K562 (cell line): Measurements from ENCODE around the gene OARD1. TPM values are rescaled to one million over a fixed set of nuclear protein-coding genes. Genes with fewer than 3 reads are reported as not detected.

Experiments used
- ATAC-seq: fragments of 200-7000 bp; cut with Tn5 transposase; 3 replicates; pipeline ENCODE4 v1.9.1; 2020; ENCODE audit warnings: moderate library complexity
- BruUV-seq: library from RNA; stranded (reverse); fragments of 400-500 nt; replicated peaks from 2 replicates; lab custom pipeline; 2021; lab: Mats Ljungman, UMichigan
- CTCF ChIA-PET: fragments of 300-600 bp; formaldehyde crosslinking; extraction: SDS; loops from one replicate; lab custom pipeline; 2021; ENCODE audit warnings: low intra/inter-chr PET ratio; lab: Yijun Ruan, JAX
- POLR2A ChIA-PET: fragments of 300-600, 350-650 bp; sonication (Branson Sonifier 250); formaldehyde crosslinking; extraction: SDS; loops from one replicate; lab custom pipeline; 2021; ENCODE audit warnings: antibody characterized with exemption, inconsistent platforms; lab: Yijun Ruan, JAX
- DNase-seq, 4 experiments: peaks; one replicate each; pipeline versions ENCODE4 v3.0.0 to v3.0.0-alpha.2; 2011 to 2018; ENCODE audit warnings: low spot score in 3 of 4, mixed read lengths in 3 of 4; ENCODE audit errors: extremely low read depth in 1 of 4
- FAIRE-seq: peaks from 2 replicates; lab custom pipeline; 2011; peaks lifted over from hg19 to GRCh38; lab: Jason Lieb, UNC
- H2AFZ ChIP-seq: 2 replicates; pipeline ENCODE4 v1.6.0; 2011; ENCODE audit warnings: low read depth, low read length, control low read depth, inconsistent platforms
- H3K27ac ChIP-seq: fragments of 200-600 bp; 3 replicates; pipeline ENCODE4 v1.8.0; 2011; ENCODE audit warnings: low read depth, mild to moderate bottlenecking, control low read depth, inconsistent platforms, low read length, moderate library complexity, mixed read lengths; ENCODE audit errors: extremely low read depth
- H3K27me3 ChIP-seq, 2 experiments: fragments of 300-600 bp in 1 of 2; 2 replicates in 1 of 2; 3 replicates in 1 of 2; pipeline versions ENCODE4 v1.6.0 to v1.8.0; 2011; ENCODE audit warnings: inconsistent platforms in 2 of 2, low read length in 2 of 2, mild to moderate bottlenecking in 1 of 2, mixed read lengths in 1 of 2, moderate library complexity in 1 of 2; ENCODE audit not compliant: control insufficient read depth in 2 of 2, insufficient read depth in 2 of 2
- H3K36me3 ChIP-seq: fragments of 300-600 bp; 3 replicates; pipeline ENCODE4 v1.8.0; 2011; ENCODE audit warnings: mild to moderate bottlenecking, low read length, inconsistent platforms; ENCODE audit not compliant: control insufficient read depth, insufficient read depth
- H3K4me1 ChIP-seq, 2 experiments: fragments of 200-600 bp in 1 of 2; replicated peaks in 1 of 2; 2 replicates in 1 of 2; 3 replicates in 1 of 2; pipeline versions ENCODE4 v1.5.1 to v1.8.0; 2011; ENCODE audit warnings: inconsistent platforms in 2 of 2, low read length in 2 of 2, mild to moderate bottlenecking in 1 of 2, mixed read lengths in 1 of 2, moderate library complexity in 1 of 2; ENCODE audit not compliant: control insufficient read depth in 2 of 2, insufficient read depth in 2 of 2
- H3K4me2 ChIP-seq: 2 replicates; pipeline ENCODE4 v1.6.1; 2011; ENCODE audit warnings: low read length, control low read depth, inconsistent platforms, mixed read lengths; ENCODE audit not compliant: insufficient read depth
- H3K4me3 ChIP-seq: fragments of 200-600 bp; sonication (generic), shearing (Covaris generic); 2 replicates; pipeline ENCODE4 v1.5.1; 2016; ENCODE audit warnings: control low read depth, inconsistent platforms
- H3K79me2 ChIP-seq: fragments of 200-600 bp; 3 replicates; pipeline ENCODE4 v1.8.0; 2011; ENCODE audit warnings: low read length, inconsistent platforms; ENCODE audit not compliant: control insufficient read depth, insufficient read depth
- H3K9ac ChIP-seq, 2 experiments: 2 replicates each; pipeline versions ENCODE4 v1.6.0 to v1.6.1; 2011; ENCODE audit warnings: low read depth in 2 of 2, low read length in 2 of 2, control low read depth in 1 of 2, inconsistent platforms in 1 of 2, mild to moderate bottlenecking in 1 of 2, mixed read lengths in 1 of 2; ENCODE audit not compliant: insufficient read depth in 1 of 2
- H3K9me1 ChIP-seq: one replicate; pipeline ENCODE4 v1.6.0; 2011; ENCODE audit warnings: inconsistent platforms, mild to moderate bottlenecking, low read length, moderate library complexity; ENCODE audit not compliant: control insufficient read depth, insufficient read depth
- H3K9me3 ChIP-seq: replicated peaks from 2 replicates; pipeline ENCODE4 v1.5.1; 2011; ENCODE audit warnings: low read depth, low read length, inconsistent platforms; ENCODE audit not compliant: control insufficient read depth, insufficient read depth
- H4K20me1 ChIP-seq: replicated peaks from 2 replicates; pipeline ENCODE4 v1.6.1; 2011; ENCODE audit warnings: low read length, inconsistent platforms, mixed read lengths; ENCODE audit not compliant: control insufficient read depth, insufficient read depth
- DPF2 ChIP-seq: fragments of 450-650 bp; IDR thresholded peaks from 2 replicates; pipeline ENCODE4 v1.6.1; 2016
- E2F5 ChIP-seq: sonication (generic); formaldehyde crosslinking; IDR thresholded peaks from 2 replicates; pipeline ENCODE4 v1.8.0; 2022; ENCODE audit warnings: mild to moderate bottlenecking, missing genetic modification reagents
- ELF4 ChIP-seq: fragments of 450-650 bp; formaldehyde crosslinking; IDR thresholded peaks from 2 replicates; pipeline ENCODE4 v1.4.0; 2022; ENCODE audit warnings: missing genetic modification characterization
- FOXJ3 ChIP-seq: sonication (generic); formaldehyde crosslinking; IDR thresholded peaks from 2 replicates; pipeline ENCODE4 v1.4.0; 2020; ENCODE audit warnings: mild to moderate bottlenecking, missing genetic modification reagents
- HNRNPL ChIP-seq: fragments of 200-400 bp; formaldehyde crosslinking; IDR thresholded peaks from 2 replicates; pipeline ENCODE4 v1.6.1; 2017; ENCODE audit warnings: low read depth, mild to moderate bottlenecking, low read length
- MBD1 ChIP-seq: fragments of 250-450 bp; sonication (Bioruptor Pico); IDR thresholded peaks from 2 replicates; pipeline ENCODE4 v1.8.0; 2022; ENCODE audit warnings: inconsistent platforms
- MTA3 ChIP-seq: fragments of 450-650 bp; formaldehyde crosslinking; IDR thresholded peaks from 2 replicates; pipeline ENCODE4 v1.6.1; 2017; ENCODE audit warnings: mild to moderate bottlenecking, borderline replicate concordance
- NONO ChIP-seq, 2 experiments: fragments of 200-400 bp in 1 of 2; fragments of 450-650 bp in 1 of 2; formaldehyde crosslinking in 1 of 2; IDR thresholded peaks; 2 replicates each; pipeline ENCODE4 v1.6.1; 2017; ENCODE audit warnings: low read depth in 2 of 2, mild to moderate bottlenecking in 2 of 2, moderate library complexity in 2 of 2, low read length in 1 of 2
- NR1H2 ChIP-seq: sonication (generic); formaldehyde crosslinking; IDR thresholded peaks from 2 replicates; pipeline ENCODE4 v1.4.0; 2020; ENCODE audit warnings: mild to moderate bottlenecking, missing genetic modification reagents
- NR2C1 ChIP-seq, 2 experiments: fragments of 450-650 bp; IDR thresholded peaks; 2 replicates each; pipeline ENCODE4 v1.6.1; 2017; ENCODE audit warnings: mild to moderate bottlenecking in 2 of 2, antibody characterized with exemption in 1 of 2, inconsistent platforms in 1 of 2, missing compliant biosample characterization in 1 of 2, missing genetic modification characterization in 1 of 2
- PHTF2 ChIP-seq: fragments of 250-450 bp; sonication (Bioruptor Pico); IDR thresholded peaks from 2 replicates; pipeline ENCODE4 v1.5.0; 2021; ENCODE audit warnings: mild to moderate bottlenecking
- RBM17 ChIP-seq: fragments of 200-400 bp; formaldehyde crosslinking; IDR thresholded peaks from 2 replicates; pipeline ENCODE4 v1.6.1; 2017; ENCODE audit warnings: low read depth, mild to moderate bottlenecking, low read length, borderline replicate concordance
- SAP30 ChIP-seq: fragments of 200-600 bp; sonication (generic); IDR thresholded peaks from 2 replicates; pipeline ENCODE4 v1.6.1; 2012; ENCODE audit warnings: borderline replicate concordance, low read depth, mild to moderate bottlenecking, moderate library complexity, low read length, control low read depth, inconsistent platforms; ENCODE audit not compliant: insufficient read depth, poor library complexity, severe bottlenecking
- SMAD1 ChIP-seq: fragments of 150-350 bp; IDR thresholded peaks from 2 replicates; pipeline ENCODE4 v1.6.1; 2014; ENCODE audit warnings: low read length, low read depth; ENCODE audit not compliant: partially characterized antibody
- TGIF2 ChIP-seq: sonication (generic); formaldehyde crosslinking; IDR thresholded peaks from 2 replicates; pipeline ENCODE4 v1.8.1; 2022; ENCODE audit warnings: mild to moderate bottlenecking, missing genetic modification reagents, moderate library complexity
- ZBTB33 ChIP-seq: sonication (generic); formaldehyde crosslinking; IDR thresholded peaks from 2 replicates; pipeline ENCODE4 v1.8.1; 2023; ENCODE audit warnings: mild to moderate bottlenecking, missing genetic modification reagents
- WGBS: fragments of 100-300 bp; shearing (Covaris generic); methylation state at CpG from one replicate; pipeline ENCODE4 v1.1.6; 2016; ENCODE audit warnings: low coverage, mixed read lengths; ENCODE audit not compliant: insufficient coverage; ENCODE audit errors: missing lambda C conversion rate; 5-methylcytosine and 5-hydroxymethylcytosine counted together
- in situ Hi-C: fragments of 300-500 bp; cut with MboI; formaldehyde crosslinking; loops from 4 replicates; pipeline ENCODE4 v1.15.0; 2018; ENCODE audit warnings: inconsistent platforms, mixed read lengths
- intact Hi-C: fragments of 100-400 bp; cut with micrococcal nuclease; formaldehyde crosslinking; loops from 2 replicates; pipeline ENCODE4 v1.14.2; 2022
- polyA plus RNA-seq, 8 experiments: library from polyadenylated mRNA; depleted of rRNA in 4 of 8; stranded (reverse) in 5 of 8; unstranded in 3 of 8; fragments of >200 nt; fragmentation: Nextera tagmentation in 2 of 8; fragmentation: Illumina TruSeq in 1 of 8; extraction: Ambion mirVana in 2 of 8; extraction: Trizol in 1 of 8; gene quantifications; 2 replicates each; pipeline versions ENCODE4 v1.2.1 to v1.2.3, GENCODE V29; 2011 to 2014; ENCODE audit warnings: inconsistent platforms in 1 of 8, missing spikeins in 1 of 8
- total RNA-seq, 7 experiments: library from RNA; depleted of rRNA in 6 of 7; stranded (reverse); fragments of >200 nt in 6 of 7; fragmentation: Illumina TruSeq in 2 of 7; extraction: Trizol in 2 of 7; gene quantifications; 2 replicates each; pipeline versions ENCODE4 v1.2.1 to v1.2.3, GENCODE V29; 2011 to 2021; ENCODE audit warnings: low replicate concordance in 1 of 7

Gene OARD1
- total and polyA plus RNA-seq, 9 of the 15 experiments (the other 6 are each of a cell fraction or from before 2014, with no cell fraction given) = 43.4 to 88.3 (median 61.1) TPM

GRCh38 chr6:41027799-41028560, 44.2 kb downstream of the OARD1 start:
- DNase-seq (peak; percentile 85 to 95 (median 93)), ATAC-seq (peak; percentile 98), FAIRE-seq (peak; percentile 69)
- intact Hi-C loops (loop anchor here (1.0 to 10.0 kb wide), 4 partner anchors 39 to 701 kb away; no protein-coding TSS in a partner anchor), in situ Hi-C loops (loop anchor here (25.0 kb wide), 1 partner anchor 1666 kb away; no protein-coding TSS in a partner anchor)
- H3K4me2 ChIP-seq = peak overlapping the region; percentile 83
- H3K79me2 ChIP-seq = no peaks in the 10 kb centered on the region
- POLR2A ChIA-PET = interaction anchor here (0.6 to 1.3 kb wide), 11 partner anchors 9 to 704 kb away, joined by 3 to 6 read pairs (median 3); no protein-coding TSS in a partner anchor
- peak overlapping the region; percentile 10 for H3K4me3 ChIP-seq
- H3K9me3 ChIP-seq = no peaks in the 10 kb centered on the region
- no peak overlapping the region for H3K27ac ChIP-seq
- 15% methylated on average over 29 of the region's 45 CpGs for WGBS
- H3K9me1 ChIP-seq = no peaks in the 10 kb centered on the region
- H3K27me3 ChIP-seq = peaks cover 13 to 14% of the 10 kb centered on the region in 2 experiments; a peak in 4 of 5 replicates
- H3K9ac ChIP-seq = peak overlapping the region in 1 of 2 experiments; percentile 88; a peak in 2 of 4 replicates
- H2AFZ ChIP-seq = peak overlapping the region; percentile 97
- no peaks in the 10 kb centered on the region for H3K36me3 ChIP-seq
- no TSS peak for BruUV-seq
- H3K4me1 ChIP-seq = peaks cover 0 to 13% of the 10 kb centered on the region in 2 experiments; a peak in 4 of 5 replicates
- CTCF ChIA-PET = interaction anchor here (0.7 to 2.1 kb wide), 4 partner anchors 11 to 309 kb away, joined by 3 to 10 read pairs (median 6); partner anchors contain the start of gene UNC5CL
- no peaks in the 10 kb centered on the region for H4K20me1 ChIP-seq
- TF ChIP-seq NR2C1 (IDR thresholded peaks at IDR 0.05) = no peak
- TF ChIP-seq NR2C1 (tag; IDR thresholded peaks at IDR 0.05) = no peak
- no peak for TF ChIP-seq MBD1 (CRISPR knock-in tag)
- peak; percentile 72; the same call in 1 of the 2 replicates for TF ChIP-seq MTA3
- no peak for TF ChIP-seq FOXJ3 (CRISPR knock-in tag)
- peak in 1 of 2 experiments; percentile 59; a peak in 1 of 4 replicates for TF ChIP-seq NONO (IDR thresholded peaks at IDR 0.05; ENCODE audit: low read depth in 2 of 2, low read length in 1 of 2)
- TF ChIP-seq NR1H2 (CRISPR knock-in tag) = peak; percentile 70; the same call in 1 of the 2 replicates
- no peak for TF ChIP-seq DPF2
- no peak for TF ChIP-seq TGIF2
- TF ChIP-seq SAP30 = no peak
- peak; percentile 94 for TF ChIP-seq HNRNPL
- TF ChIP-seq E2F5 (CRISPR knock-in tag) = no peak
- TF ChIP-seq ZBTB33 = peak; percentile 13; the same call in 1 of the 2 replicates
- no peak for TF ChIP-seq SMAD1
- TF ChIP-seq PHTF2 (CRISPR knock-in tag) = no peak
- TF ChIP-seq RBM17 = no peak
- no peak for TF ChIP-seq ELF4 (CRISPR knock-in tag)
